Measurements from ENCODE around the gene KRT6B.

Gene KRT6B

GRCh38 chr12:52417740-52418139 is 34.2 kb downstream of the KRT6B start:
- Histone ChIP-seq H3K27me3 (replicated peaks; ENCODE audit: insufficient read depth, low read length) (peaks cover 14% of the 10 kb centered on the region), H3K4me2 (ENCODE audit: low read depth, low read length) (no peak overlapping the region), H3K79me2 (ENCODE audit: low read length) (no peaks in the 10 kb centered on the region), H3K27ac (ENCODE audit: low read length) (no peak overlapping the region), H3K4me3 (ENCODE audit: low read length) (no peak overlapping the region), H2AFZ (ENCODE audit: low read length) (no peak overlapping the region), H3K9me2 (replicated peaks; ENCODE audit: insufficient read depth, low read length) (no peaks in the 10 kb centered on the region), H4K20me1 (ENCODE audit: insufficient read depth, low read length) (no peaks in the 10 kb centered on the region), H3K4me1 (ENCODE audit: low read length) (no peaks in the 10 kb centered on the region), H3K9ac (ENCODE audit: low read length) (no peak overlapping the region), H3F3A (ENCODE audit: insufficient read depth, low read length) (no peaks in the 10 kb centered on the region), H3K9me3 (replicated peaks; ENCODE audit: insufficient read depth, low read length) (no peaks in the 10 kb centered on the region), H3K36me3 (replicated peaks; ENCODE audit: insufficient read depth, low read length) (no peaks in the 10 kb centered on the region)
- no peak for DNase-seq
- TF ChIP-seq EZH2 (optimal IDR thresholded peaks at IDR 0.05; ENCODE audit: low read depth, low read length) (no peak), EZH2phosphoT487 (IDR thresholded peaks at IDR 0.05; ENCODE audit: low read length) (no peak)
- TF ChIP-seq, protein P1, sequence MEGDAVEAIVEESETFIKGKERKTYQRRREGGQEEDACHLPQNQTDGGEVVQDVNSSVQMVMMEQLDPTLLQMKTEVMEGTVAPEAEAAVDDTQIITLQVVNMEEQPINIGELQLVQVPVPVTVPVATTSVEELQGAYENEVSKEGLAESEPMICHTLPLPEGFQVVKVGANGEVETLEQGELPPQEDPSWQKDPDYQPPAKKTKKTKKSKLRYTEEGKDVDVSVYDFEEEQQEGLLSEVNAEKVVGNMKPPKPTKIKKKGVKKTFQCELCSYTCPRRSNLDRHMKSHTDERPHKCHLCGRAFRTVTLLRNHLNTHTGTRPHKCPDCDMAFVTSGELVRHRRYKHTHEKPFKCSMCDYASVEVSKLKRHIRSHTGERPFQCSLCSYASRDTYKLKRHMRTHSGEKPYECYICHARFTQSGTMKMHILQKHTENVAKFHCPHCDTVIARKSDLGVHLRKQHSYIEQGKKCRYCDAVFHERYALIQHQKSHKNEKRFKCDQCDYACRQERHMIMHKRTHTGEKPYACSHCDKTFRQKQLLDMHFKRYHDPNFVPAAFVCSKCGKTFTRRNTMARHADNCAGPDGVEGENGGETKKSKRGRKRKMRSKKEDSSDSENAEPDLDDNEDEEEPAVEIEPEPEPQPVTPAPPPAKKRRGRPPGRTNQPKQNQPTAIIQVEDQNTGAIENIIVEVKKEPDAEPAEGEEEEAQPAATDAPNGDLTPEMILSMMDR (IDR thresholded peaks at IDR 0.05; ENCODE audit: low read length): no peak

DNA sequence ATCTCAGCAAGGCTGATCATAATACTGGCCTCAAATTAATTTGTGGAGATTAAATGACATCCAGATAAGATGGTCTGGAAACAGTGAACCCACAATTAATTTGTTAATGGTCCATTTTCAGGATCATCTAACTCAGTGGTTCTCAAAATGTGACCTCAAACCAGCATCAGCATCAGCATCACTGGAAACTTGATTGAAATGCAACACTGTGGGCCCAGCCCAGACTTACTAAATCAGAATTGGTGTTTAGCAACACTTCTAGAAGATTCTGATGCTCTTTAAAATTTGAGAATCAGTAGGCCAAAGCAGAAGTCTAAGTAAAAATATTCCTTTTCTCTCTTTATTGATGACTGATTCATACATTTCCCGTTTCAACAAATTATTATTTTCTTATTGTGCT is 35.2 kb downstream of the KRT6B start:
- Histone ChIP-seq H3K9me3 (replicated peaks; ENCODE audit: insufficient read depth, low read length) (no peaks in the 10 kb centered on the region), H3K27ac (ENCODE audit: low read length) (no peak overlapping the region), H3K4me1 (ENCODE audit: low read length) (no peaks in the 10 kb centered on the region), H3K4me3 (ENCODE audit: low read length) (no peak overlapping the region), H3K27me3 (replicated peaks; ENCODE audit: insufficient read depth, low read length) (peaks cover 18% of the 10 kb centered on the region), H3K4me2 (ENCODE audit: low read depth, low read length) (no peak overlapping the region), H3F3A (ENCODE audit: insufficient read depth, low read length) (no peaks in the 10 kb centered on the region), H3K9me2 (replicated peaks; ENCODE audit: insufficient read depth, low read length) (no peaks in the 10 kb centered on the region), H3K36me3 (replicated peaks; ENCODE audit: insufficient read depth, low read length) (no peaks in the 10 kb centered on the region), H3K9ac (ENCODE audit: low read length) (no peak overlapping the region), H4K20me1 (ENCODE audit: insufficient read depth, low read length) (no peaks in the 10 kb centered on the region), H2AFZ (ENCODE audit: low read length) (no peak overlapping the region), H3K79me2 (ENCODE audit: low read length) (no peaks in the 10 kb centered on the region)
- DNase-seq: no peak
- TF ChIP-seq, protein P1 (IDR thresholded peaks at IDR 0.05; ENCODE audit: low read length): no peak

- Histone ChIP-seq H3K36me3 (replicated peaks; ENCODE audit: insufficient read depth, low read length) (no peaks in the 10 kb centered on the region), H3K79me2 (ENCODE audit: low read length) (no peaks in the 10 kb centered on the region), H2AFZ (ENCODE audit: low read length) (no peak overlapping the region), H3K9me3 (replicated peaks; ENCODE audit: insufficient read depth, low read length) (no peaks in the 10 kb centered on the region), H4K20me1 (ENCODE audit: insufficient read depth, low read length) (no peaks in the 10 kb centered on the region), H3K9me2 (replicated peaks; ENCODE audit: insufficient read depth, low read length) (no peaks in the 10 kb centered on the region), H3K4me2 (ENCODE audit: low read depth, low read length) (no peak overlapping the region), H3K27me3 (replicated peaks; ENCODE audit: insufficient read depth, low read length) (peaks cover 18% of the 10 kb centered on the region), H3K9ac (ENCODE audit: low read length) (no peak overlapping the region), H3K27ac (ENCODE audit: low read length) (no peak overlapping the region), H3K4me1 (ENCODE audit: low read length) (no peaks in the 10 kb centered on the region), H3K4me3 (ENCODE audit: low read length) (no peak overlapping the region), H3F3A (ENCODE audit: insufficient read depth, low read length) (no peaks in the 10 kb centered on the region)
- TF ChIP-seq EZH2phosphoT487 (IDR thresholded peaks at IDR 0.05; ENCODE audit: low read length): no peak
- TF ChIP-seq EZH2 (optimal IDR thresholded peaks at IDR 0.05; ENCODE audit: low read depth, low read length): no peak
- TF ChIP-seq, protein P1 (IDR thresholded peaks at IDR 0.05; ENCODE audit: low read length): no peak
- no peak for DNase-seq
Observed at GRCh38 chr12:52415870-52416750, 35.8 kb downstream of the KRT6B start.

Measured in MM.1S (cell line).